ENCODE results near the gene MRAS. TPM values are rescaled to one million over a fixed set of nuclear protein-coding genes. Genes with fewer than 3 reads are reported as not detected.
"Not testable (repeated sequence)": the region's sequence is repeated elsewhere in the genome, so short reads cannot be mapped to it uniquely, and the experiment has no call there.

Gene MRAS
- total RNA-seq, 1 donor from 2014 or later: 55.4 TPM

- intact Hi-C loops (cut with DNase I): no loop called here
- no peak for ATAC-seq
- Histone ChIP-seq H3K4me1 (peaks cover 26% of the 10 kb centered on the region), H3K27ac (no peak overlapping the region), H3K36me3 (no peaks in the 10 kb centered on the region), H3K4me3 (no peak overlapping the region), H3K27me3 (ENCODE audit: low read depth) (no peaks in the 10 kb centered on the region), H3K9me3 (no peaks in the 10 kb centered on the region)
- TF ChIP-seq CTCF (IDR thresholded peaks at IDR 0.05): no peak
- DNase-seq: no peak
Measured at GRCh38 chr3:138373087-138373735, 24.8 kb downstream of the MRAS start.

GRCh38 chr3:138373736-138374094 is 25.3 kb downstream of the MRAS start:
- Histone ChIP-seq H3K4me1 (peaks cover 22% of the 10 kb centered on the region), H3K9me3 (no peaks in the 10 kb centered on the region), H3K36me3 (no peaks in the 10 kb centered on the region), H3K27me3 (ENCODE audit: low read depth) (no peaks in the 10 kb centered on the region), H3K4me3 (no peak overlapping the region), H3K27ac (no peak overlapping the region)
- DNase-seq (no peak), ATAC-seq (no peak)
- intact Hi-C loops (cut with DNase I): no loop called here
- no peak for TF ChIP-seq CTCF (IDR thresholded peaks at IDR 0.05)

- H3K9me3 ChIP-seq: no peaks in the 10 kb centered on the region
- ATAC-seq (no peak), DNase-seq (no peak)
- intact Hi-C loops (cut with DNase I): no loop called here
- no peak overlapping the region for H3K27ac ChIP-seq
- H3K36me3 ChIP-seq: no peaks in the 10 kb centered on the region
- H3K4me1 ChIP-seq: peaks cover 13% of the 10 kb centered on the region
- H3K4me3 ChIP-seq: no peak overlapping the region
- no peak for TF ChIP-seq CTCF (IDR thresholded peaks at IDR 0.05)
- no peaks in the 10 kb centered on the region for H3K27me3 ChIP-seq (ENCODE audit: low read depth)
Measured at GRCh38 chr3:138374573-138375134, 26.3 kb downstream of the MRAS start.

- ATAC-seq (no peak), DNase-seq (no peak)
Measured at GRCh38 chr3:138375447-138375846, 27.1 kb downstream of the MRAS start.

GRCh38 chr3:138376663-138377062 is 28.3 kb downstream of the MRAS start:
- no peak overlapping the region for H3K4me3 ChIP-seq
- no peaks in the 10 kb centered on the region for H3K27me3 ChIP-seq (ENCODE audit: low read depth)
- no peaks in the 10 kb centered on the region for H3K9me3 ChIP-seq
- intact Hi-C loops (cut with DNase I): no loop called here
- no peak overlapping the region for H3K27ac ChIP-seq
- ATAC-seq: no peak
- no peak for DNase-seq
- no peaks in the 10 kb centered on the region for H3K36me3 ChIP-seq
- TF ChIP-seq CTCF (IDR thresholded peaks at IDR 0.05): no peak
- H3K4me1 ChIP-seq: peaks cover 12% of the 10 kb centered on the region

More at GRCh38 chr3:138375447-138375846, 27.1 kb downstream of the MRAS start:
- Histone ChIP-seq H3K4me3 (no peak overlapping the region), H3K27me3 (ENCODE audit: low read depth) (no peaks in the 10 kb centered on the region), H3K9me3 (no peaks in the 10 kb centered on the region), H3K36me3 (no peaks in the 10 kb centered on the region), H3K27ac (no peak overlapping the region), H3K4me1 (peaks cover 8% of the 10 kb centered on the region)
- no peak for TF ChIP-seq CTCF (IDR thresholded peaks at IDR 0.05)
- intact Hi-C loops (cut with DNase I): no loop called here

- H3K36me3 ChIP-seq; H3K27me3 ChIP-seq (ENCODE audit: low read depth); H3K9me3 ChIP-seq; H3K4me3 ChIP-seq; intact Hi-C loops (cut with DNase I); DNase-seq; H3K27ac ChIP-seq; ATAC-seq: not testable (repeated sequence)
- peaks cover 15% of the 10 kb centered on the region for H3K4me1 ChIP-seq
Measured at GRCh38 chr3:138377212-138377611, 28.8 kb downstream of the MRAS start.

Measured in lower lobe of right lung (tissue), 2 donors.